CD4-positive, CD25-positive, alpha-beta regulatory T cell (primary cell): ENCODE results near the gene MAB21L4. TPM values are rescaled to one million over a fixed set of nuclear protein-coding genes. Genes with fewer than 3 reads are reported as not detected.

ENCODE experiments used
- ATAC-seq, 2 donors: fragments of 150-1000 bp; cut with Tn5 transposase; one replicate each; pipeline ENCODE4 v1.10.0; 2021; ENCODE audit warnings: low read depth in 2 of 2, moderate number of reproducible peaks in 2 of 2, moderate library complexity in 1 of 2
- DNase-seq, 3 donors: peaks; one replicate each; pipeline versions ENCODE4 v3.0.0 to v3.0.0-alpha.2; 2012 to 2022; ENCODE audit warnings: mixed read lengths in 1 of 3
- H3K27ac ChIP-seq: one replicate; pipeline ENCODE4 v1.7.0; 2013; ENCODE audit warnings: mild to moderate bottlenecking, low read length; ENCODE audit not compliant: insufficient read depth, poor library complexity, severe bottlenecking
- H3K27me3 ChIP-seq: one replicate; pipeline ENCODE4 v1.7.0; 2013; ENCODE audit warnings: low read length; ENCODE audit not compliant: control insufficient read depth, insufficient read depth
- H3K36me3 ChIP-seq: one replicate; pipeline ENCODE4 v1.7.0; 2013; ENCODE audit warnings: mild to moderate bottlenecking, low read length, moderate library complexity; ENCODE audit not compliant: control insufficient read depth, insufficient read depth
- H3K4me1 ChIP-seq: 2 replicates; pipeline ENCODE4 v1.7.0; 2013; ENCODE audit warnings: mild to moderate bottlenecking, low read length; ENCODE audit not compliant: insufficient read depth, control insufficient read depth, poor library complexity, severe bottlenecking
- H3K4me3 ChIP-seq: one replicate; pipeline ENCODE4 v1.7.0; 2013; ENCODE audit warnings: low read depth, mild to moderate bottlenecking, low read length, moderate library complexity
- H3K9me3 ChIP-seq, 2 experiments: 1 replicate in 1 of 2; 2 replicates in 1 of 2; pipeline ENCODE4 v1.7.0; 2013; ENCODE audit warnings: low read length in 2 of 2, mild to moderate bottlenecking in 1 of 2, moderate library complexity in 1 of 2; ENCODE audit not compliant: control insufficient read depth in 2 of 2
- H3K27ac Mint-ChIP-seq, 3 donors: one replicate each; pipeline ENCODE4 v1.8.0; 2020 to 2022; ENCODE audit warnings: mild to moderate bottlenecking in 3 of 3, mixed read lengths in 3 of 3, moderate library complexity in 2 of 3
- H3K27me3 Mint-ChIP-seq: one replicate; pipeline ENCODE4 v1.8.0; 2022; ENCODE audit warnings: mild to moderate bottlenecking, mixed read lengths
- H3K36me3 Mint-ChIP-seq: one replicate; pipeline ENCODE4 v1.8.0; 2020; ENCODE audit warnings: mixed read lengths
- H3K4me1 Mint-ChIP-seq, 4 donors: one replicate each; pipeline ENCODE4 v1.8.0; 2020 to 2022; ENCODE audit warnings: mixed read lengths in 4 of 4, mild to moderate bottlenecking in 1 of 4
- H3K4me3 Mint-ChIP-seq, 4 donors: one replicate each; pipeline ENCODE4 v1.8.0; 2020 to 2022; ENCODE audit warnings: mild to moderate bottlenecking in 4 of 4, mixed read lengths in 4 of 4, moderate library complexity in 3 of 4
- H3K9me3 Mint-ChIP-seq, 7 donors: one replicate each; pipeline ENCODE4 v1.8.0; 2020 to 2022; ENCODE audit warnings: mixed read lengths in 7 of 7, mild to moderate bottlenecking in 3 of 7, moderate library complexity in 2 of 7
- polyA plus RNA-seq, 4 donors: library from polyadenylated mRNA; unstranded; fragments of 300-500 nt; fragmentation: Illumina TruSeq; gene quantifications; one replicate each; pipeline ENCODE4 v1.2.3, GENCODE V29; 2021
- total RNA-seq: library from RNA; stranded (reverse); gene quantifications from one replicate; pipeline ENCODE4 v1.2.3, GENCODE V29; 2022

Gene MAB21L4
- total and polyA plus RNA-seq, 5 donors from 2014 or later, result not detected

GRCh38 chr2:240932001-240932723 is 36.2 kb upstream of the MAB21L4 start:
- Histone ChIP-seq H3K27ac (no peak overlapping the region), H3K4me1 (no peaks in the 10 kb centered on the region), H3K27me3 (no peaks in the 10 kb centered on the region), H3K36me3 (no peaks in the 10 kb centered on the region), H3K4me3 (no peak overlapping the region), H3K9me3 (no peaks in the 10 kb centered on the region)
- Mint-ChIP-seq H3K27me3 (no peaks in the 10 kb centered on the region), H3K4me1 (peaks cover 0 to under 1% (median 0%) of the 10 kb centered on the region in 4 donors), H3K36me3 (peaks cover 3% of the 10 kb centered on the region), H3K4me3 (no peak overlapping the region), H3K27ac (no peak overlapping the region), H3K9me3 (peaks cover 0 to 13% (median 0%) of the 10 kb centered on the region in 7 donors)
- ATAC-seq (no peak), DNase-seq (no peak)

GRCh38 chr2:240931319-240931949 is 35.5 kb upstream of the MAB21L4 start:
- Histone ChIP-seq H3K36me3 (no peaks in the 10 kb centered on the region), H3K27me3 (no peaks in the 10 kb centered on the region), H3K4me3 (no peak overlapping the region), H3K4me1 (no peaks in the 10 kb centered on the region), H3K27ac (no peak overlapping the region), H3K9me3 (no peaks in the 10 kb centered on the region)
- H3K9me3 Mint-ChIP-seq, result peaks cover 0 to 7% (median 0%) of the 10 kb centered on the region in 7 donors
- ATAC-seq (no peak), DNase-seq (no peak)
- no peak overlapping the region for H3K4me3 Mint-ChIP-seq
- H3K27ac Mint-ChIP-seq, result no peak overlapping the region
- no peaks in the 10 kb centered on the region for H3K27me3 Mint-ChIP-seq
- H3K4me1 Mint-ChIP-seq, result peaks cover 0 to 2% (median 1%) of the 10 kb centered on the region in 4 donors
- H3K36me3 Mint-ChIP-seq, result peaks cover 3% of the 10 kb centered on the region

GRCh38 chr2:240930631-240931318 is 34.8 kb upstream of the MAB21L4 start:
- H3K27me3 Mint-ChIP-seq, result no peaks in the 10 kb centered on the region
- H3K27ac Mint-ChIP-seq, result no peak overlapping the region
- H3K4me1 Mint-ChIP-seq, result peaks cover 0 to 2% (median 1%) of the 10 kb centered on the region in 4 donors
- H3K4me1 ChIP-seq, result no peaks in the 10 kb centered on the region
- no peaks in the 10 kb centered on the region for H3K27me3 ChIP-seq
- H3K9me3 Mint-ChIP-seq, result peaks cover 0 to 2% (median 0%) of the 10 kb centered on the region in 7 donors
- ATAC-seq, result no peak
- no peak overlapping the region for H3K4me3 Mint-ChIP-seq
- no peak overlapping the region for H3K4me3 ChIP-seq
- no peak overlapping the region for H3K27ac ChIP-seq
- no peaks in the 10 kb centered on the region for H3K9me3 ChIP-seq
- H3K36me3 ChIP-seq, result no peaks in the 10 kb centered on the region
- no peak for DNase-seq
- H3K36me3 Mint-ChIP-seq, result peaks cover under 1% of the 10 kb centered on the region

GRCh38 chr2:240930096-240930630 is 34.2 kb upstream of the MAB21L4 start:
- H3K4me1 Mint-ChIP-seq, result peaks cover 0 to 2% (median 1%) of the 10 kb centered on the region in 4 donors
- no peaks in the 10 kb centered on the region for H3K36me3 ChIP-seq
- H3K36me3 Mint-ChIP-seq, result no peaks in the 10 kb centered on the region
- H3K4me1 ChIP-seq, result no peaks in the 10 kb centered on the region
- no peak overlapping the region for H3K4me3 ChIP-seq
- no peaks in the 10 kb centered on the region for H3K27me3 Mint-ChIP-seq
- ATAC-seq (no peak), DNase-seq (no peak)
- H3K4me3 Mint-ChIP-seq, result no peak overlapping the region
- H3K27ac Mint-ChIP-seq, result no peak overlapping the region
- peaks cover 0 to 2% (median 0%) of the 10 kb centered on the region in 7 donors for H3K9me3 Mint-ChIP-seq
- H3K27me3 ChIP-seq, result no peaks in the 10 kb centered on the region
- no peaks in the 10 kb centered on the region for H3K9me3 ChIP-seq
- H3K27ac ChIP-seq, result no peak overlapping the region

GRCh38 chr2:240929364-240930095 is 33.6 kb upstream of the MAB21L4 start:
- H3K36me3 ChIP-seq, result no peaks in the 10 kb centered on the region
- H3K9me3 Mint-ChIP-seq, result peaks cover 0 to 2% (median 0%) of the 10 kb centered on the region in 7 donors
- H3K27me3 ChIP-seq, result no peaks in the 10 kb centered on the region
- H3K4me1 Mint-ChIP-seq, result peaks cover 0 to 2% (median 1%) of the 10 kb centered on the region in 4 donors
- no peaks in the 10 kb centered on the region for H3K36me3 Mint-ChIP-seq
- no peaks in the 10 kb centered on the region for H3K9me3 ChIP-seq
- no peak overlapping the region for H3K27ac Mint-ChIP-seq
- H3K4me3 Mint-ChIP-seq, result no peak overlapping the region
- ATAC-seq (no peak), DNase-seq (no peak)
- no peak overlapping the region for H3K27ac ChIP-seq
- no peaks in the 10 kb centered on the region for H3K27me3 Mint-ChIP-seq
- no peak overlapping the region for H3K4me3 ChIP-seq
- no peaks in the 10 kb centered on the region for H3K4me1 ChIP-seq

GRCh38 chr2:240928476-240929363 is 32.8 kb upstream of the MAB21L4 start:
- ATAC-seq (peak in 1 of 2 donors; percentile 11), DNase-seq (no peak)
- no peaks in the 10 kb centered on the region for H3K27me3 ChIP-seq
- H3K9me3 ChIP-seq, result no peaks in the 10 kb centered on the region
- no peaks in the 10 kb centered on the region for H3K4me1 ChIP-seq
- H3K4me3 Mint-ChIP-seq, result no peak overlapping the region
- no peaks in the 10 kb centered on the region for H3K36me3 ChIP-seq
- H3K4me3 ChIP-seq, result no peak overlapping the region
- peaks cover 0 to 2% (median 1%) of the 10 kb centered on the region in 4 donors for H3K4me1 Mint-ChIP-seq
- no peak overlapping the region for H3K27ac Mint-ChIP-seq
- H3K27ac ChIP-seq, result no peak overlapping the region
- no peaks in the 10 kb centered on the region for H3K36me3 Mint-ChIP-seq
- peaks cover 0 to 2% (median 0%) of the 10 kb centered on the region in 7 donors for H3K9me3 Mint-ChIP-seq
- no peaks in the 10 kb centered on the region for H3K27me3 Mint-ChIP-seq
